Activated CD4-positive, CD25-positive, alpha-beta regulatory T cell (primary cell): ENCODE measurements around the gene PTPN23.
A peak's percentile ranks its signal among the peaks of the same experiment; 100 is the strongest.
"Not testable (repeated sequence)": the region's sequence is repeated elsewhere in the genome, so short reads cannot be mapped to it uniquely, and the experiment has no call there.

Source experiments
- DNase-seq, 4 experiments: peaks; one replicate each; lab custom pipeline; 2025; lab: John Stamatoyannopoulos, UW

The PTPN23 gene, protein sequence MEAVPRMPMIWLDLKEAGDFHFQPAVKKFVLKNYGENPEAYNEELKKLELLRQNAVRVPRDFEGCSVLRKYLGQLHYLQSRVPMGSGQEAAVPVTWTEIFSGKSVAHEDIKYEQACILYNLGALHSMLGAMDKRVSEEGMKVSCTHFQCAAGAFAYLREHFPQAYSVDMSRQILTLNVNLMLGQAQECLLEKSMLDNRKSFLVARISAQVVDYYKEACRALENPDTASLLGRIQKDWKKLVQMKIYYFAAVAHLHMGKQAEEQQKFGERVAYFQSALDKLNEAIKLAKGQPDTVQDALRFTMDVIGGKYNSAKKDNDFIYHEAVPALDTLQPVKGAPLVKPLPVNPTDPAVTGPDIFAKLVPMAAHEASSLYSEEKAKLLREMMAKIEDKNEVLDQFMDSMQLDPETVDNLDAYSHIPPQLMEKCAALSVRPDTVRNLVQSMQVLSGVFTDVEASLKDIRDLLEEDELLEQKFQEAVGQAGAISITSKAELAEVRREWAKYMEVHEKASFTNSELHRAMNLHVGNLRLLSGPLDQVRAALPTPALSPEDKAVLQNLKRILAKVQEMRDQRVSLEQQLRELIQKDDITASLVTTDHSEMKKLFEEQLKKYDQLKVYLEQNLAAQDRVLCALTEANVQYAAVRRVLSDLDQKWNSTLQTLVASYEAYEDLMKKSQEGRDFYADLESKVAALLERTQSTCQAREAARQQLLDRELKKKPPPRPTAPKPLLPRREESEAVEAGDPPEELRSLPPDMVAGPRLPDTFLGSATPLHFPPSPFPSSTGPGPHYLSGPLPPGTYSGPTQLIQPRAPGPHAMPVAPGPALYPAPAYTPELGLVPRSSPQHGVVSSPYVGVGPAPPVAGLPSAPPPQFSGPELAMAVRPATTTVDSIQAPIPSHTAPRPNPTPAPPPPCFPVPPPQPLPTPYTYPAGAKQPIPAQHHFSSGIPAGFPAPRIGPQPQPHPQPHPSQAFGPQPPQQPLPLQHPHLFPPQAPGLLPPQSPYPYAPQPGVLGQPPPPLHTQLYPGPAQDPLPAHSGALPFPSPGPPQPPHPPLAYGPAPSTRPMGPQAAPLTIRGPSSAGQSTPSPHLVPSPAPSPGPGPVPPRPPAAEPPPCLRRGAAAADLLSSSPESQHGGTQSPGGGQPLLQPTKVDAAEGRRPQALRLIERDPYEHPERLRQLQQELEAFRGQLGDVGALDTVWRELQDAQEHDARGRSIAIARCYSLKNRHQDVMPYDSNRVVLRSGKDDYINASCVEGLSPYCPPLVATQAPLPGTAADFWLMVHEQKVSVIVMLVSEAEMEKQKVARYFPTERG (N-terminal part only)

GRCh38 chr3:47380601-47381316, at the start of gene PTPN23:
PTPN23 (plus strand) TSS chr3:47381021; CDS start chr3:47381097, 76 bp downstream.
- peak; percentile 91 to 97 (median 95) for DNase-seq

DNA sequence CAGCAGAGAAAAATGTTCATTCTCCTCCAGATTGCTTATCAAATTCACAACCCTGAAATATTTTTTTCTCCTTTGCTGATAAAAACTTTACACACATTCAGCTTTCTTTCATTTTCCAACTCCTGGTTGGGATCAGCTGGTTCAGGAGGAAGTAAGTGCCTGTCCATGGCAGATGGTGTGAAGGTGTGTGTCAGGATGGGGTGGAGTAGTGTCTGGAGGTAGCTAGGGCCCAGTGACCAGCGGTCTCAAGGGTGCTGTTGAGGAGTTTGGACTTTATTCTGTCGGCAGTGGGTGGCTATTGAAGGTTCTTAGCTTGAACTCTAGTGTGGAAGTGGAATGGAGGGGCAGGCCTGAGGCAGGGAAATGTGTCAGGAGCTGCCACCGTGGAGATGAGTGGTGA, 46.9 kb upstream of the PTPN23 start:
- DNase-seq, result no peak

- DNase-seq, result no peak
Measured at GRCh38 chr3:47337656-47338055, 43.2 kb upstream of the PTPN23 start.

GRCh38 chr3:47339951-47340350, 40.9 kb upstream of the PTPN23 start:
- no peak for DNase-seq

DNA sequence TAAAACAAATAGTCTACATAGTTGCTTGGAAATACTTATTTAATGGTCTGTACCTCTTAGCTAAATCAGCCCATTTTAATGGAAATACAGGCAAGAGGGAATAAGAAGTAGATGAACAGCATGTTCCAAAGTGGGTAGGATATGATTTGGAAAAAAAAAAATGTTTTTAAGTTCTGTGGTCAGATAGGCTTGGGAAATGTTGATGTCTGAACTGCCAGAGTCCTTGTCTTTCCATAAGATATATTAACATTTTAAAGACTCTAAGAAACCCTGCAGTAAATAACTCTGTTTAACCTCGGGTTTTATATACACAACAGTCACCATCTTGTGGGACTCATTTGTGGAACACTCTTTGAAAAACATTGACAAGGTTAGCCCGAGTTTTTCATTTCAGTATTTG, 40.0 kb upstream of the PTPN23 start:
- DNase-seq, result no peak

GRCh38 chr3:47342151-47342550, 38.7 kb upstream of the PTPN23 start:
- DNase-seq, result no peak

GRCh38 chr3:47342812-47343211, 38.0 kb upstream of the PTPN23 start:
- DNase-seq, result no peak

DNA sequence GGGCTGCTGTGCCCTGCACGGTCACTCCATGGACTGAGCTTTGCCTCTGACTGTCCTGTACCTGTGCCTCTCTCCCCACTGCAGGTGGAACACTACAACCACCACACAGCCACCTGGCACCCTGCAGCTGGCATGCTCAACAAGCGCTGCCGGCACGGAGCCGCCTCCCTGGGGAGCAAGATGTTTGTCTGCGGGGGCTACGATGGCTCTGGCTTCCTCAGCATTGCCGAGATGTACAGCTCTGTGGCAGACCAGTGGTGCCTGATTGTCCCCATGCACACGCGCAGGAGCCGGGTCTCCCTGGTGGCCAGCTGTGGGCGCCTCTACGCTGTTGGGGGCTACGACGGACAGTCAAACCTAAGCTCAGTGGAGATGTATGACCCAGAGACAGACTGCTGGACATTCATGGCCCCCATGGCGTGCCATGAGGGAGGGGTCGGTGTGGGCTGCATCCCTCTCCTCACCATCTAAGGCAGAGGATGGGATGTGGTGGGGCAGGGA, 37.3 kb upstream of the PTPN23 start:
- DNase-seq, result no peak

DNA sequence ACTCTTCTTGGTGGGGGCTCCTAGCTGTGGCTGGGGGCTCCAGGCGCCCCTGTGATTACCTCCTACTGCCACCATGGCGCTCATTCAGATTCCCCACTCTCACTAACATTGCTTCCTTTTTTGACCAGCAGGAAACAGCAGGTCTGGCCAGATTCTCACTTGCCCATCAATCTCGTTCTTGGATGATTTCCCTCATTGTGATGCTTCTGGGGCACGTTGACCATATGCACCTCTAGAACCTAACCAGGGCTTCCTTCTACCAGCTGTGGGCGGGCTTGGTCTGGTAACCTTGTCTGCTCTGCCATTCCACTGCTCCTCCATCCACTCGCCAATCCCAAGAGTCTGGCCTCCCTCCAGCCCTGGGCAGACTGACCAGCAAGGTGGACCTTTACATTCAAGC, 35.9 kb upstream of the PTPN23 start:
- DNase-seq, result no peak

DNA sequence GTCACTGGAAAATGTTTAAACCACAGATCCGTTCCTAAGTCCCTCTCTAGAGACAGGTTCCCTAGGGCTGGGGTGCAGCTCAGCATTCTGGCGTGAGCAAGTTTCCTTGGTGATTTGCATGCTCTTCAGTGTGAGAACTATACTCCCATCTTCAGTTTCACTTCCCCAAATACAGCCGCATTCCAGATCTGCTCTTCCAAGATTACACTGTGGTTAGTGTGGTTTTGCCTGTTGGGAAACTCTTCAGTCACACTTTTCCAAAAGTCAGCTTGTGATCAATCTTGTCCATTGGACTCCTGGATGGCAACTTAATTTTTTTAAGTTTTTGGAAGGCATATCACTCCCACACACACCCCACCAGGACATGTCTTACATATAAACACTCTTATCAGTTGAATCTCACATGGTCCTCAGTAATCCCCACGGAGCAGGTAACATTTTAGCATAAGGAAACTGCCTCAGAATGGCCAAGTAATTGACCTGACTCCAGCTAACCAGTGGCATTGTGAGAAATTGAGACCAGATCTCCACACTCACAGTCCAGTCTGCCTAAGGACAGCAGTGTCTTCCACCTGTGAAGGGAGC, 33.5 kb upstream of the PTPN23 start:
- no peak for DNase-seq

- DNase-seq, result no peak
Measured at GRCh38 chr3:47348411-47349154, 32.2 kb upstream of the PTPN23 start.

- DNase-seq, result no peak
Measured at GRCh38 chr3:47355010-47355409, 25.8 kb upstream of the PTPN23 start.

GRCh38 chr3:47356201-47356600, 24.6 kb upstream of the PTPN23 start:
- DNase-seq, result no peak

DNA sequence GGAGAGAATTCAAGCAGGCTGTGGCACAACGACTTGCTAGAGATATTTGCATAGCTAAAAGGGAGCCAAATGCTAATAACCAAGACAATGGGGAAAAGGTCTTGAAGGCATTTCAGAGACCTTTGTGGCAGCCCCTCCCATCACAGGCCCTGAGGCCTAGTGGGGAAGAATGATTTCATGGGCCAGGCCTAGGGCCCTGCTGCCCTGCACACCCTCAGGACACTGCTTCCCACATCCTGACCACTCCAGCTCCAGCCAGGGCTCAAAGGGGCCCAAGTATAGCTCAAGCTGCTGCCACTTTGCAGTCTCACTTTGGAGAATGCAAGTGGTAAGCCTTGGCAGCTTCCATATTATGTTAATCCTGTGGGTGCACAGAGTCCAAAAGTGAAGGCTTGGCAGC, 21.5 kb upstream of the PTPN23 start:
- DNase-seq, result no peak

DNA sequence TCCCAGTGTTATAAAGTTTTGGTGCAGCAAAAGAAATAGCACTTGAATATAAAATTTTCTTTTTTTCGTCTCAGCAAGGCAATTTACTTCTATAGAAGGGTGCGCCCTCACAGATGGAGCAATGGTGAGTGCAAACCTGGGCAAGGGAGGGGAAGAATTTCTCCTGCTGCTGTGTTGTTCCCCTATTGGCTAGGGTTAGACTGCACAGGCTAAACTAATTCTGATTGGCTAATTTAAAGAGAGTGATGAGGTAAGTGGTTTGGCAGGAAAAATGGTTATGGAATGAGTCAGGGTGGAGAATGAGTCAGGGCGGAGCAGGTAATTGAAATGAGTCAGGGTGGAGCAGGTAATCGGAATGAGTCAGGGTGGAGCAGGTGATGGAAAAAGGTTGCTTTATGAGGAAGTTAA, 20.7 kb upstream of the PTPN23 start:
- DNase-seq, result not testable (repeated sequence)

- DNase-seq, result no peak
Measured at GRCh38 chr3:47362701-47363100, 18.1 kb upstream of the PTPN23 start.

DNA sequence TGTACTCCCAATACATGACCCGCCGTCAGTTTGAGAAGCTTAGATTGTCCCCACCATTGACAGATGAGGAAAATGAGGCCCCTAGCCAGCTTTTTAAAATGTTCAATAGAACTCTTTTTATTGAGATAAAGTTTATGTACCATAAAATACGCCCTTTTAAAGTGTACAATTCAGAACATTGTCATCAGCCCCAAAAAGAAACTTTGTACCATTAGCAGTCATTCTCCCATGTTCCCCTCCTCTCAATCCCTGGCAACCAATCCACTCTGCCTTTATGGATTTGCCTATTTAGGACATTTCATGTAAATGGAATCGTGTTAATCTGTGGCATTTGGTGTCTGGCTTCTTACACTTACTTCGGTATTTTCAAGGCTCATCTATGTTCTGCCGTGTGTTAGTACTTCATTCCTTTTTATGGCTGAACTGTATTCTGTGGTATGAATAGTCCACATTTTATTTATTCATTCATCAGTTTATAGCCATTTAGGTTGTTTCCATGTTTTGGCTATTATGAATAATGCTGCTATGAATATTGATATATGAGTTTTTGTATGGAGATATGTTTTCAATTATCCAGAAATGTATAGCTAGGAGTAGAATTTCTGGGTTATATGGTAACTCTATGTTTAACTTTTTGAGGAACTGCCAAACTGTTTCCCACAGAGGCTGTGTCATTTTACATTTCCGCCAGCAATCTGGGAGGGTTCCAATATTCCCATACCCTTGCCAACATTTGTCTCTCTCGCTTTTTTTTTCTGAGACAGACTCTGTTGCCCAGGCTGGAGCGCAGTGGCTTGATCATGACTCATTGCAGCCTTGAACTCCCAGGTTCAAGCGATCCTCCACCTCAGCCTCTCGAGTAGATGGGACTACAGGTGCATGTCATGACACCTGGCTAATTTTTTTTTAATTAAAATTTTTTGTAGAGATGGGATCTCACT, 15.3 kb upstream of the PTPN23 start:
- DNase-seq, result no peak

GRCh38 chr3:47366833-47367232, 14.0 kb upstream of the PTPN23 start:
- no peak for DNase-seq

DNA sequence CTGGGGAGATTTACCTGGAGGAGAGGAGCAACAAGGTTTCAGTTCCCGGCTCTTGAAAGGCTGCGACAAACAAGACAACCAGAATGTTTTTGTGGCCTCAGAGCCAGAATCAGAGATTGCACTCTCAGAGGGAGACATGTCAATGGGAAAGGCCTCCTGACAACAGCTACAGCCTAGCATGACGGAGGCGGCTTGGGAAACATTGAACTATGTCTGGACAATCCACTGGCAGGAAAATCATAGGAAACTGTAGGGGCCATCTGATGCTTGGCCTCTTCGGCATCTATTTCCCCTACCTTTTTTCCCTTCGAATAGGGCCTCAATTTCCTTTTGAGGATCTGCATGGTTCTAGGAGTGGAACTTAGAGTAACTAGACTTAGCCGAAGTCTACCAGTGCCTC, 13.2 kb upstream of the PTPN23 start:
- DNase-seq, result no peak
